ENCODE measurements around the gene OR10A2.
"Not testable (repeated sequence)": the region's sequence is repeated elsewhere in the genome, so short reads cannot be mapped to it uniquely, and the experiment has no call there.

Gene OR10A2

GRCh38 chr11:6894097-6894496, 31.2 kb downstream of the OR10A2 start:
- in situ Hi-C loops (cut with HindIII; ENCODE audit: low pct_unique_long_range_greater_than_20kb, low sequenced_read_pairs), result no loop called here
- no peak for DNase-seq (ENCODE audit: low read depth in 1 of 2, low spot score in 1 of 2)
- TF ChIP-seq JUND (IDR thresholded peaks at IDR 0.05; ENCODE audit: low read depth), result no peak

DNA sequence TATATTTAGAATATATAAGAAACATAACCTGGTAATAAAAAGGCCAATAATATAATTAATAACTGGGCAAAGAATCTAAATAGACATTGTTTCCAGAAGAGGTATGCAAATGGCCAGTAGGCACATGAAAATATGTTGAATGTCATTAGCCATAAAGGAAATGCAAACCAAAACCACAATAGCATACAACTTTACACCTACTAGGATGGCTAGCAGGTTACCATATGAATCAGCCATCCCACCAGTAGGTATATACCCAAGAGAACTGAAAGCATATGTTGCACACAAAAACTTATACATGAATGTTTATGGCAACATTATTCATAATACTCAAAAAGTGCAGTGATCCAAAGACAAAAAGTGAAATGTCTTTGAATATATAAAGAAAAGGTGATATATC, 32.2 kb downstream of the OR10A2 start:
- in situ Hi-C loops (cut with HindIII; ENCODE audit: low pct_unique_long_range_greater_than_20kb, low sequenced_read_pairs), result no loop called here
- no peak for DNase-seq (ENCODE audit: low read depth in 1 of 2, low spot score in 1 of 2)
- TF ChIP-seq JUND (IDR thresholded peaks at IDR 0.05; ENCODE audit: low read depth), result no peak

- in situ Hi-C loops (cut with HindIII; ENCODE audit: low pct_unique_long_range_greater_than_20kb, low sequenced_read_pairs), result no loop called here
- DNase-seq (ENCODE audit: low read depth in 1 of 2, low spot score in 1 of 2), result no peak
- TF ChIP-seq JUND (IDR thresholded peaks at IDR 0.05; ENCODE audit: low read depth), result no peak
Measured at GRCh38 chr11:6898911-6899310, 36.1 kb downstream of the OR10A2 start.

DNA sequence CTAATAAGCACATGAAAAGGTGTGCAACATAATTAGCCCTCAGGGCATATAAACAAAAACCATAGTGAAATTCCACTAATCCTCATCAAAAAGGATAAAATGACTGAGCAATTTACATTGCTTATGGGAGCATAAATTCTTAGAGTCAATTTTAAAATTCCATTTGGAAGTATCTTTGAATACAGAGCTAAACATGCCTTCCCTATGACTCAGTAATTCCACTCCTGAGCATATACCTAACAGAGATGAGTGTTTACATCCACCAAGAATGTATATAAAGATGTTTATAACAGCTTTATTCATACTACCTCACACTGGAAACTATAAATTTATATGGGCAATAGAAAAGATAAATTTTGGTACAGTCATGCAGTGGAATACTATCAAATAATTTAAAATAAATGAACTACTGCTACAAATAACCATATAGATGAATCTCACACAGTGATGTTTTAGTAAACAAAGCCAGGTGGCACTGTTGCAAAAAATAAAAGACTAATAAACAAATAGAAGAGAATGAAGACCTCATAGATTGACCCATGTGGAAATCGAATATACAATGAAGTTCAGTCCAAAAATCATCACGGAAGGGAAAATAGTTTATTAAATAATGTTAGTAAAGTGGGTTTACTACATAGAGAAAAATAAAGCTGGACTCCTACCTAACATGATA, 37.6 kb downstream of the OR10A2 start:
- in situ Hi-C loops (cut with HindIII; ENCODE audit: low pct_unique_long_range_greater_than_20kb, low sequenced_read_pairs), result no loop called here
- DNase-seq (ENCODE audit: low read depth in 1 of 2, low spot score in 1 of 2), result no peak
- no peak for TF ChIP-seq JUND (IDR thresholded peaks at IDR 0.05; ENCODE audit: low read depth)

DNA sequence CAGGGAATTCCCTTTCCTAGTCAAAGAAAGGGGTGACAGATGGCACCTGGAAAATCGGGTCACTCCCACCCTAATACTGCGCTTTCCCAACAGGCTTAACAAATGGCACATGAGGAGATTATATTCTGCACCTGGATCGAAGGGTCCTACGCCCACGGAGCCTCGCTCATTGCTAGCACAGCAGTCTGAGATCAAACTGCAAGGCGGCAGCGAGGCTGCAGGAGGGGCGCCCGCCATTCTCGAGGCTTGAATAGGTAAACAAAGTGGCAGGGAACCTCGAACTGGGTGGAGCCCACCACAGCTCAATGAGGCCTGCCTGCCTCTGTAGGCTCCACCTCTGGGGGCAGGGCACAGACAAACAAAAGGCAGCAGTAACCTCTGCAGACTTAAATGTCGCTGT, 41.9 kb downstream of the OR10A2 start:
- in situ Hi-C loops (cut with HindIII; ENCODE audit: low pct_unique_long_range_greater_than_20kb, low sequenced_read_pairs), result not testable (repeated sequence)

GRCh38 chr11:6911378-6911777, 48.5 kb downstream of the OR10A2 start:
- in situ Hi-C loops (cut with HindIII; ENCODE audit: low pct_unique_long_range_greater_than_20kb, low sequenced_read_pairs), result no loop called here

More for the DNA sequence above, 41.9 kb downstream of the OR10A2 start:
- not testable (repeated sequence) for DNase-seq (ENCODE audit: low read depth in 1 of 2, low spot score in 1 of 2)

GRCh38 chr11:6911948-6912347, 49.1 kb downstream of the OR10A2 start:
- in situ Hi-C loops (cut with HindIII; ENCODE audit: low pct_unique_long_range_greater_than_20kb, low sequenced_read_pairs), result no loop called here
- no peak for TF ChIP-seq JUND (IDR thresholded peaks at IDR 0.05; ENCODE audit: low read depth)
- no peak for DNase-seq (ENCODE audit: low read depth in 1 of 2, low spot score in 1 of 2)

More at GRCh38 chr11:6911378-6911777, 48.5 kb downstream of the OR10A2 start:
- no peak for DNase-seq (ENCODE audit: low read depth in 1 of 2, low spot score in 1 of 2)
- TF ChIP-seq JUND (IDR thresholded peaks at IDR 0.05; ENCODE audit: low read depth), result no peak

DNA sequence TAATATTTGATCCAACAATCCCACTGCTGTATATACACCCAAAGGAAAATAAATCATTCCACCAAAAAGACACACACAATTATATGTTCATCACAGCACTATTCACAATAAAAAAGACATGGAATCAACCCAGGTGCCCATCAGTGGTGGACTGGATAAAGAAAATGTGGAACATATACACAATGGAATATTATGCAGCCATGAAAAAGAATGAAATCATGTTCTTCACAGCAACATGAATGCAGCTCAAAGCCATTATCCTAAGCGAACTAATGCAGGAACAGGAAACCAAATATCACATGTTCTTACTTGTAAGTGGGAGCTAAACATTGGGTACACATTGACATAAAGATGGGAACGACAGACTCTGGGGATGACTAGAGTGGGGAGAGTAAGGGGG, 56.8 kb downstream of the OR10A2 start:
- TF ChIP-seq JUND (IDR thresholded peaks at IDR 0.05; ENCODE audit: low read depth), result no peak
- in situ Hi-C loops (cut with HindIII; ENCODE audit: low pct_unique_long_range_greater_than_20kb, low sequenced_read_pairs), result no loop called here
- DNase-seq (ENCODE audit: low read depth in 1 of 2, low spot score in 1 of 2), result no peak

DNA sequence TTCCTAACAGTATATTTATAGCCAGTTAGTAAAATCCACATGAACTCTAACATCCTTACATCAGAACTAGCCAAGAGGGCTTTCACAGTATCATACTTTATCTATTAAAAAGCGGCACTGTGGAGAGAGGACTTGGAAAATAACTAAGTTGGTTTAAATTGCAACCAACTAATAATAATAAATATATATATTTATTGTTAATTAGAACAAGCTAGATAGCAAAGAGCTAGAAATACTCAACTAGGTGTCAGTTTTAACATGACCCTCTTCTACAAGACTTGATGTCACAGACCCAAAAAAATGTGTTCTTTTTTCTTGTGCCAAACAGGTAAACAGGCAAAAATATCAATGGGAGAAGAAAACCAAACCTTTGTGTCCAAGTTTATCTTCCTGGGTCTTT, 57.8 kb downstream of the OR10A2 start, which contains the start of gene OR2D3:
TSS of gene OR2D3 (plus strand) at position 301 of the 400 bp plus-strand sequence. CDS start at position 301, 0 bp downstream.
- TF ChIP-seq JUND (IDR thresholded peaks at IDR 0.05; ENCODE audit: low read depth), result no peak
- in situ Hi-C loops (cut with HindIII; ENCODE audit: low pct_unique_long_range_greater_than_20kb, low sequenced_read_pairs), result no loop called here

More for the DNA sequence above, 57.8 kb downstream of the OR10A2 start, which contains the start of gene OR2D3:
- no peak for DNase-seq (ENCODE audit: low read depth in 1 of 2, low spot score in 1 of 2)
